Measurements from ENCODE around the gene PPOX.

The PPOX gene

DNA sequence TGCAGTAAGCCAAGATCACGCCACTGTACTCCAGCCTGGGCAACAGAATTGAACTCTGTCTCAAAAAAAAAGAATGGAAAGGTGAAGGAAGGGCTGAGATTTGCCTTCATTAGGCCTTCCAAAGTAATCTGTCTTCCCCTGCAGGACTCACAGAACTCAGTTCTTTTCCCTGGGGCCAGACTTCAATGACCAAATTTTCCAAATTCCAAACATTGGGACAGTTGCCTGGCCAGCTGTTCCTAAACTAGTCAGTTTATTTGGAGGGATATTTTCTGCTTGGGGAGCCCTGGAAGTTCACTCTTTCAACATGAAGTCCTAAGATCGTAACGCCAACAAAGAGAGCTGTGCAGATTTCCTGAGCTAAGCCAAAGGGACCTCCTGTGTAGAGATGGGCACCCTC, 28.3 kb upstream of the PPOX start:
- H3K4me1 Mint-ChIP-seq (ENCODE audit: low read depth) = no peaks in the 10 kb centered on the region
- no peaks in the 10 kb centered on the region for H3K27me3 Mint-ChIP-seq
- H3K27ac Mint-ChIP-seq = no peak overlapping the region
- H3K36me3 Mint-ChIP-seq (ENCODE audit: low read depth) = peaks cover 5% of the 10 kb centered on the region
- no peaks in the 10 kb centered on the region for H3K9me3 Mint-ChIP-seq
- H3K4me3 Mint-ChIP-seq = no peak overlapping the region

DNA sequence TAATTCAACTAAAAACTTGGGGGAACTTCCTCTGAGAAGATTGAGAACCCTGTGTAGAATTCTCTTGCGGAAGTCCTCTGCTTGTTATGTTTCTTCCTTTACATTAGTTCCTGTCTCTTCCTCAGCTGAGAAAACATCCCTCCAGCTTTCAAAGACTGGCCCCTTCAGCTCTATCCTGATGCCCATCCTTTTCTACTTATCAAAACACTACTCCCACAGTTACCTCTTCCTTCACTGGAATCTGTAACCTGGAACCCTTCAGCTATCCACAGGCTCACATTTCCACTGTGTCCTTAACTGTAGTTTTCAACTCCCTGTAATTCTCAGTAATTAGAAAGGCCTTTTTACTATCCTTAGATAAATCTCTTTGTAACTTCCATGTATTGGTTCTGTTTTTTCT, 27.8 kb upstream of the PPOX start:
- Mint-ChIP-seq H3K9me3 (no peaks in the 10 kb centered on the region), H3K4me3 (no peak overlapping the region), H3K27ac (peak overlapping the region; percentile 57), H3K36me3 (ENCODE audit: low read depth) (peaks cover 5% of the 10 kb centered on the region), H3K4me1 (ENCODE audit: low read depth) (no peaks in the 10 kb centered on the region), H3K27me3 (no peaks in the 10 kb centered on the region)

DNA sequence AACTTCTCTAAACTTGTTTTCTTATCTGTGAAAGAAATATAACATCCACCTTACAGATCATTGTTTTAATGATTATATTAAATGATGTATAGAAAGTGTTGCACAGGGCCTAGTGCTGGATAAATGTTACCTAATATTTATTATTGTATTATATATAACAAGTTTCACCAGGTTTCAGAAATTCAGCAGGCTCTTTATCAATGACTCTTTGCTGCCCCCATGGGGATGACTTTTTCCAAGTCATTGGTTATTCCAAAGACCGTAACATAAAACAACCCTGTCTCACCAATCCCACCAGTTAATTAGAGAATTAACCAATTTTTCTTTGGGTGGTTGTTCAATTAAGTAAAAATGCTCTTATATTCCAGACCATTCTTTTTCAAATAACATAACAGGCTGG, 26.5 kb upstream of the PPOX start:
- H3K9me3 Mint-ChIP-seq = no peaks in the 10 kb centered on the region
- no peak overlapping the region for H3K27ac Mint-ChIP-seq
- H3K4me1 Mint-ChIP-seq (ENCODE audit: low read depth) = no peaks in the 10 kb centered on the region
- peaks cover 5% of the 10 kb centered on the region for H3K36me3 Mint-ChIP-seq (ENCODE audit: low read depth)
- H3K27me3 Mint-ChIP-seq = no peaks in the 10 kb centered on the region
- H3K4me3 Mint-ChIP-seq = no peak overlapping the region

DNA sequence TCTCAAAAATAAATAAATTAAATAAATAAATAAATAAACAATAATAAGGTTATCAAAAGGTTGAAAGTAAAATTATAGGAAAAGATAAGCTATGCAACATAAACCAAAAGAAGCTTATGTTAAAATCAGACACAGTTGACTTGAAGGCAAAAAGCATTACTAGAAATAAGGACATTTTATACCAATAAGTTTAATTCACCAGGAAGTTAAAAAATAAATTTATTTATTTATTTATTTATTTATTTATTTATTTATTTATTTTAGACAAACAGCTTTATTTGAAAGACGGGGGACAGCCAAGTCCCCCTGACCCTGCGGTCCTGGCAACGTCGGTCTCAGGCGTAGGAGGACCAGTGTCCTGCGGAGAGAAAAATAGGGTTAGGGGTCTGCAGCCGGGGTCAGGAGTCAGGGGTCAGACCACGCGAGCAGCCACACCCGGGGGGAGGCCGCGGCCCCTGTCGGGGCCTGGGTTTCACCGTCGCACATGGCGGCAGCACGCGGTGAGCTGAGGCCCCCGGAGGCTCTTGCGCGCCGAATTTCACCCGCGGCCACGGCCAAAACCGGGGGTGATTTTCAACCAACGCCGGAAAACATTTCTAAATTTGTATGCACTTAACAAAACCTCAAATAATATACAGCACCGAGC, 25.3 kb upstream of the PPOX start:
- no peaks in the 10 kb centered on the region for H3K4me1 Mint-ChIP-seq (ENCODE audit: low read depth)
- H3K4me3 Mint-ChIP-seq = no peak overlapping the region
- H3K36me3 Mint-ChIP-seq (ENCODE audit: low read depth) = no peaks in the 10 kb centered on the region
- H3K27ac Mint-ChIP-seq = no peak overlapping the region
- no peaks in the 10 kb centered on the region for H3K27me3 Mint-ChIP-seq
- H3K9me3 Mint-ChIP-seq = no peaks in the 10 kb centered on the region

DNA sequence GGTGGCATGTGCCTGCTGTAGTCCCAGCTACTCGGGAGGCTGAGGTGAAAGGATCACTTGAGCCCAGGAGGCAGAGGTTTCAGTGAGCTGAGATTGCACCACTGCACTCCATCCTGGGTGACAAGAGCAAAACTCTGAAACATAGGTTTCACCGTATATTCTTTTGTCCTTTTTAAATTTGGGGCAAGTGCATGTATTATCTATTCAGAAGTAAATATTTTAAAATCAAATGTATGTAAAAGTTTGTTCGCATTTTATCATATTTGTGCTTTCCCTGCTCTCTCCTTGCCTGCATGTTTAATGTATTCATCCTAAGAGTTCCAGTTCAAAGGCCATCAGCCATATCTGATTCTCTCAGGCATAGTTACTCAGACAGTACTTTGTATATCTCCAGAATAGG, 20.4 kb upstream of the PPOX start:
- Mint-ChIP-seq H3K9me3 (no peaks in the 10 kb centered on the region), H3K4me1 (ENCODE audit: low read depth) (no peaks in the 10 kb centered on the region), H3K36me3 (ENCODE audit: low read depth) (no peaks in the 10 kb centered on the region), H3K27me3 (no peaks in the 10 kb centered on the region), H3K27ac (no peak overlapping the region), H3K4me3 (no peak overlapping the region)

DNA sequence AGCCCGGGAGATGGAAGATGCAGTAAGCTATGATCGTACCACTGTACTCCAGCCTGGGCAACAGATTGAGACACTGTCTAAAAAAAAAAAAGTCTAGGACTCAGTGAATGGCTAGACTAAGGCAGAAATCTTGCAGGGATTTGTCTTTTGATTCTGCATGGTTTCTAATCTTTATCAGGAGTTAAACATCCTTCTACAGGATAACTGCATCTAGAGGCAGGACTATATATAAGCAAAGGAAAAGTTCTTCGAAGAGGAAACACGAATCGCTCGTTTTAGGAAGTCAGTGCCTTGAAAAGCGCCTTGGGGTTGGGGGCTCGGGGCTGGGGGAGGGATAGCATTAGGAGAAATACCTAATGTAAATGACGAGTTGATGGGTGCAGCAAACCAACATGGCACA, 13.1 kb upstream of the PPOX start:
- Mint-ChIP-seq H3K27me3 (no peaks in the 10 kb centered on the region), H3K36me3 (ENCODE audit: low read depth) (peaks cover 23% of the 10 kb centered on the region), H3K4me1 (ENCODE audit: low read depth) (peaks cover 20% of the 10 kb centered on the region), H3K27ac (peak overlapping the region; percentile 85), H3K4me3 (peak overlapping the region; percentile 91), H3K9me3 (no peaks in the 10 kb centered on the region)

DNA sequence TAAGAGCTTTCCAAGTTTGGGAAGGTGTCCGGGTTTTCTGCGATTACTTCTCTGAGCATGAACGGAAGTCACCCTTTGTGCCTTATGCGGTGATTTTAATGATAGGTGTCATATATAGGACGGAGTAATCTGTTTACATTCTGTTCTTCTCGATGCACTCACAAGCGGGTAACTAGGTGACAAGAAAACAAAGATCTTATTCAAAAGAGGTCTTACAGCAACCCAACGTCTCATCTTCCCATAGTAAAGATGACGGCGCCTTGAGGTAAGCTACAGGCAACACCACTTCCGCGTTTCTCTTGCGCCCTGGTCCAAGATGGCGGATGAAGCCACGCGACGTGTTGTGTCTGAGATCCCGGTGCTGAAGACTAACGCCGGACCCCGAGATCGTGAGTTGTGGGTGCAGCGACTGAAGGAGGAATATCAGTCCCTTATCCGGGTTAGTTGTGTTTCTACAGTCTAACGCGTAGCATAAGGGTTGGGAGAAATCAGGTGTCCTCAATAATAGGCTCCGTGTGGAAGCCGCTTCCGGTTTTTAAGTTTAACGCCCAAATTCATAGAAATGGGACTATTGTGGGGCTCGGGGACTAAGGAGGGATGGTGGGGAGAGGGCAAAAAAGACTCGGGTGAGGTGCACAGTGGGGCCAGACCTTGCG, 12.4 kb upstream of the PPOX start, which contains the start of gene UFC1:
Gene UFC1, plus strand, starts transcription at position 297 of the 656 bp plus-strand sequence. Its CDS starts 20 bp downstream, at position 317.
- H3K27me3 Mint-ChIP-seq = no peaks in the 10 kb centered on the region
- H3K36me3 Mint-ChIP-seq (ENCODE audit: low read depth) = peaks cover 29% of the 10 kb centered on the region
- H3K4me3 Mint-ChIP-seq = peak within 1 kb of the TSS; percentile 91
- H3K4me1 Mint-ChIP-seq (ENCODE audit: low read depth) = peaks cover 26% of the 10 kb centered on the region
- H3K9me3 Mint-ChIP-seq = no peaks in the 10 kb centered on the region
- peak within 1 kb of the TSS; percentile 99 for H3K27ac Mint-ChIP-seq

DNA sequence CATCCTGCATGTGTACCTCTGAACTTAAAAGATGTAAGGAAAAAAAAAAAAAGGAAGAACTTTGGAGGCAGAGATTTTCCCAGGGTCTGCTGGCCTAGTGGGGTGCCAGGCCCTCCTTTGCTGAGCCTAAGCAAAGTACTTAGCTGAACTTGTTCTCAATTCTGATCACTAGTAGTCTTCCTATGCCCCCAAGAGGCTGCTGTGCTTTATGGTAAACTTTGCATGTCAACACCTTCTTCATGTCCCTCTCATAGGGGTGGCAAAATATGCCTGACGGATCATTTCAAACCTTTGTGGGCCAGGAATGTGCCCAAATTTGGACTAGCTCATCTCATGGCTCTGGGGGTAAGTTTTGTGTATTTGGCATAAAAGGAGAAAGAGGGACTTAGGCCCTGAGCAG, 8.4 kb upstream of the PPOX start:
- Mint-ChIP-seq H3K27ac (peak overlapping the region; percentile 26), H3K4me3 (no peak overlapping the region), H3K9me3 (no peaks in the 10 kb centered on the region), H3K27me3 (no peaks in the 10 kb centered on the region), H3K4me1 (ENCODE audit: low read depth) (peaks cover 60% of the 10 kb centered on the region), H3K36me3 (ENCODE audit: low read depth) (peaks cover 42% of the 10 kb centered on the region)

DNA sequence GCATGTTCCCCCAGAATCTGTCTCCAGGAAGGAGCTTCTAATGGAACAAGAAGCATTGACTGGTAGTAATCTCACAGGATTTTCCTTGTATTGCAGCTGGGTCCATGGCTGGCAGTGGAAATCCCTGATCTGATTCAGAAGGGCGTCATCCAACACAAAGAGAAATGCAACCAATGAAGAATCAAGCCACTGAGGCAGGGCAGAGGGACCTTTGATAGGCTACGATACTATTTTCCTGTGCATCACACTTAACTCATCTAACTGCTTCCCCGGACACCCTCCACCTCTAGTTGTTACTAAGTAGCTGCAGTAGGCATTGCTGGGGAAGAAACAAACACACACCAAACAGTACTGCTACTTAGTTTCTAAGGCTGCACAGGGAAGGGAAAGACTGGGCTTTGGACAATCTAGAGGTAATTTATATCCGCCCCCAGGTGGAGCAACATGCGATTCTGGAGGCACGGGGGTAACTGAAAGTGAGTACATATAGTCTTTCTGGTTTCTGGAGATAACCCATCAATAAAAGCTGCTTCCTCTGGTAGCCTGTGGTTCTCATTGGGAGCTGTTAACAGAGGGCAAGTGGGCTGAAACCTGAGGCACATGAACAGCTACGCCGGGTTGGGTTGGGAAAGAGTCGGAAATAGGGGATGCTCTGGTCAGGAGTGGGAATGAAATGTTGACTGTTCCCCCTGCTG, 7.8 kb upstream of the PPOX start:
- Mint-ChIP-seq H3K4me3 (peak overlapping the region; percentile 85), H3K36me3 (ENCODE audit: low read depth) (peaks cover 48% of the 10 kb centered on the region), H3K27me3 (no peaks in the 10 kb centered on the region), H3K4me1 (ENCODE audit: low read depth) (peaks cover 60% of the 10 kb centered on the region), H3K9me3 (no peaks in the 10 kb centered on the region), H3K27ac (peak overlapping the region; percentile 87)

DNA sequence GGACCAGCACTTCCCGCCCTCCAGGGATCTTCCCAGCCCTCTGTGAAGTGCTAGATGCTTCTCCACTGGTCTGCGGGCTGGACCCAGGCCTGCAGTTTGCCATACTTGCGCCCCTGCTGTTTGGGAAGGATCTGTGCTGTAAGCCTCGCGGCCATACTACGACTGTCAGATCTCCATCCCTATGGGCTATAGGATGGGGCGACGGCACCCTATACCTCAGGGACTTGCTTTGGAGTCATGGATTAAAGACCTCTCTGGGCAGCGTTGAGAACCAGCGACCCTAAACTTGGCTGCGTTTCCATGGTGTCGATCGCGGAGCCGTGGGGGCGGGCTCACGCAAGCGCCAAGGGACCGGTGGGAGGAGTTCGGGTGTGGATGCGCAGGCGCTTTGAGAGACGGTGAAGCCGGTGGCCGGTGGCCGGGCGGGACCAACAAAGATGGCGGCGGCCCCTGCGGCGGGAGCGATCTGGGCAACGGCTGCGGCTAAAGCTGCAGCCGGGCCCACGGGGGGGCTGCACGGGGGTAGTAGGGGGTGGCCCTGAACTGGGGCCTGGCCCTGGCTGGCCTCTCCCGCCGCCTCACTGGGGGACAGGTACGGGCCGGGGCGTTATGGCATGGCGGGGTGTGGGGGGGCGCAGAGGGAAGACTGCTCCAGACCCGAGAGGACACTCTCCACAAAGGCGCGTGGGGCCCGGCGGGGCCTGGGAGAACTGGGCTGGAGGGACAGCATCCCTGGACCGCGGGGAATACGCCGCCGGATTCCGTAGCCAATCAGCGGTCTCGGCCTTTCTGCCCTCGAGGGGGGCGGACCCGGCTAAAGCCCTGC, 6.9 kb upstream of the PPOX start, which contains the start of gene USP21:
Gene USP21, plus strand, starts transcription at position 414 of the 826 bp plus-strand sequence. CDS start 1,141 bp downstream, outside the sequence.
- H3K27me3 Mint-ChIP-seq = no peaks in the 10 kb centered on the region
- peaks cover 56% of the 10 kb centered on the region for H3K36me3 Mint-ChIP-seq (ENCODE audit: low read depth)
- peaks cover 60% of the 10 kb centered on the region for H3K4me1 Mint-ChIP-seq (ENCODE audit: low read depth)
- H3K4me3 Mint-ChIP-seq = peak within 1 kb of the TSS; percentile 85
- H3K9me3 Mint-ChIP-seq = no peaks in the 10 kb centered on the region
- H3K27ac Mint-ChIP-seq = peak within 1 kb of the TSS; percentile 87

DNA sequence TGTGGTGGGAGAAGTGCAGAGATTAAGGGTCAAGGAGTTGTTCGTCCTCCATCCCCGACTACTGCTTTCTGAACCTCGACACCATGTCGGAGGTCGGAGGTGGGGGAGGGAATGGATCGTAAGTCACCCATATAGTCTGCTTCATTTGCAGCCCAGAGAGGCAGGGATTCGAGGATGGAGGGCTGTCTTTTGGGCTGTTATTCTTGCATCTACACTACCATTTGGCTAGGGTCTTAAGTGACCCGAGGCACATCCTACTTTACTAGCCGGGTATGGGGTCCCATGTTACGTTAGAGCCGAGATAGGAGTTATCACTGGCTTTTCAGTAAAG, 6.3 kb upstream of the PPOX start:
- Mint-ChIP-seq H3K4me3 (peak overlapping the region; percentile 85), H3K4me1 (ENCODE audit: low read depth) (peaks cover 58% of the 10 kb centered on the region), H3K27me3 (no peaks in the 10 kb centered on the region), H3K27ac (peak overlapping the region; percentile 87), H3K36me3 (ENCODE audit: low read depth) (peaks cover 58% of the 10 kb centered on the region), H3K9me3 (no peaks in the 10 kb centered on the region)

DNA sequence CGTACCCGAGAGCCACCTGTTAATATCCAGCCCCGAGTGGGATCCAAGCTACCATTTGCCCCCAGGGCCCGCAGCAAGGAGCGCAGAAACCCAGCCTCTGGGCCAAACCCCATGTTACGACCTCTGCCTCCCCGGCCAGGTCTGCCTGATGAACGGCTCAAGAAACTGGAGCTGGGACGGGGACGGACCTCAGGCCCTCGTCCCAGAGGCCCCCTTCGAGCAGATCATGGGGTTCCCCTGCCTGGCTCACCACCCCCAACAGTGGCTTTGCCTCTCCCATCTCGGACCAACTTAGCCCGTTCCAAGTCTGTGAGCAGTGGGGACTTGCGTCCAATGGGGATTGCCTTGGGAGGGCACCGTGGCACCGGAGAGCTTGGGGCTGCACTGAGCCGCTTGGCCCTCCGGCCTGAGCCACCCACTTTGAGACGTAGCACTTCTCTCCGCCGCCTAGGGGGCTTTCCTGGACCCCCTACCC, 5.5 kb upstream of the PPOX start:
- H3K27ac Mint-ChIP-seq = no peak overlapping the region
- no peaks in the 10 kb centered on the region for H3K27me3 Mint-ChIP-seq
- peak overlapping the region; percentile 85 for H3K4me3 Mint-ChIP-seq
- H3K4me1 Mint-ChIP-seq (ENCODE audit: low read depth) = peaks cover 57% of the 10 kb centered on the region
- H3K36me3 Mint-ChIP-seq (ENCODE audit: low read depth) = peaks cover 51% of the 10 kb centered on the region
- no peaks in the 10 kb centered on the region for H3K9me3 Mint-ChIP-seq

DNA sequence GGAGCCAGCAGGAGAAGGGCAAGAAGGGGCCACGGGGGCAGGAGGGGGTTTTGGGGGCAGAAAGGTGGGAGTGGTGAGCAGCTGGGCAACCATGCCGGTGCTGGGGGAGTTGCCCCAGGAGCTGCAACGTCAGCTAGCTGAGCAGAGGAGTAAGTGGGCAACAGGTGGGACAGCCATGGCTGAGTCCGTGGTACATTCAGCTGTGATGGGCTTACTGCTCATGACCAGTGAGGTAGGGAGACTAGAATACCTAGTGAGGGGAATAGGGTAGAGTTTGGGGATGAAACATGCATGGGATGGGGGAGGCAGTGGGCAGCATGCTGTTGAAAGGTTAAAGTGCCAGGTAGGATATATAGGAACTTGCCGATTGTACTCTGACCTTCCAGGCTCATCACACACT, 4.6 kb upstream of the PPOX start:
- no peak overlapping the region for H3K4me3 Mint-ChIP-seq
- H3K36me3 Mint-ChIP-seq (ENCODE audit: low read depth) = peaks cover 48% of the 10 kb centered on the region
- no peaks in the 10 kb centered on the region for H3K27me3 Mint-ChIP-seq
- H3K9me3 Mint-ChIP-seq = no peaks in the 10 kb centered on the region
- peaks cover 57% of the 10 kb centered on the region for H3K4me1 Mint-ChIP-seq (ENCODE audit: low read depth)
- no peak overlapping the region for H3K27ac Mint-ChIP-seq

DNA sequence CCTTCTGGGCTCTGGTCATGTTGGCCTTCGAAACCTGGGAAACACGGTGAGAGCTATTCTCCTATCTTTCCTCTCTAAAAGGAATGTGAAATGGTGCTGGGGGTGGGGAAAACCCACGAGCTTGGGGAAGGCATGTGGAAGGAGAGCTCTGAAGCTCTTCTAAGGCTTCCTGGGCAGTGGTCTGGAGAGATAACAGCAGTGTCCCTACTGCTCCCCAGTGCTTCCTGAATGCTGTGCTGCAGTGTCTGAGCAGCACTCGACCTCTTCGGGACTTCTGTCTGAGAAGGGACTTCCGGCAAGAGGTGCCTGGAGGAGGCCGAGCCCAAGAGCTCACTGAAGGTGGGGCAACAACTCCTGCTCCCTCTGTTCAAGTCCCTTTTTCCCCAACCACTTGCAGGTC, 4.2 kb upstream of the PPOX start:
- Mint-ChIP-seq H3K27ac (peak overlapping the region; percentile 59), H3K4me1 (ENCODE audit: low read depth) (peaks cover 59% of the 10 kb centered on the region), H3K27me3 (no peaks in the 10 kb centered on the region), H3K36me3 (ENCODE audit: low read depth) (peaks cover 46% of the 10 kb centered on the region), H3K9me3 (no peaks in the 10 kb centered on the region), H3K4me3 (no peak overlapping the region)

Data from stimulated activated naive CD8-positive, alpha-beta T cell treated with anti-CD3 and anti-CD28 coated beads, Interleukin-15, Interleukin-2, amounts not matched to agents 100 ng/mL and 50 ng/mL, for 24 hours (primary cell).